Mucosa of descending colon (tissue), 3 donors: ENCODE measurements around the gene ZBTB20. TPM values are rescaled to one million over a fixed set of nuclear protein-coding genes. Genes with fewer than 3 reads are reported as not detected.

Experiments
- ATAC-seq: fragments of 200-7000 bp; cut with Tn5 transposase; one replicate; pipeline ENCODE4 v1.9.1; 2020; ENCODE audit warnings: mild to moderate bottlenecking, moderate library complexity
- DNase-seq, 3 donors: peaks; one replicate each; pipeline ENCODE4 v3.0.0-alpha.2; 2020
- H3K36me3 ChIP-seq: fragments of 200-600 bp; one replicate; pipeline ENCODE4 v1.8.0; 2021; ENCODE audit warnings: low read depth, mild to moderate bottlenecking
- H3K4me1 ChIP-seq: fragments of 200-600 bp; one replicate; pipeline ENCODE4 v1.8.0; 2021; ENCODE audit warnings: low read depth, mild to moderate bottlenecking
- H3K4me3 ChIP-seq: fragments of 200-600 bp; one replicate; pipeline ENCODE4 v1.8.0; 2021; ENCODE audit warnings: mild to moderate bottlenecking
- H3K9me3 ChIP-seq: fragments of 200-600 bp; one replicate; pipeline ENCODE4 v1.8.0; 2021; ENCODE audit warnings: mild to moderate bottlenecking
- intact Hi-C, 2 donors: fragments of 100-400 bp; cut with DNase I in 1 of 2; cut with micrococcal nuclease in 1 of 2; formaldehyde crosslinking; loops; one replicate each; pipeline versions ENCODE4 v1.11.0 to v1.11.1; 2022; cut with DNase I, micrococcal nuclease
- total RNA-seq, 3 donors: library from RNA; stranded (reverse); fragmentation: NEBNext Ultra II Directional in 2 of 3; extraction: Animal tissue kit (Norgen Biotek cat#: 25700) in 2 of 3; gene quantifications; one replicate each; pipeline versions ENCODE4 v1.2.1 to v1.2.4, GENCODE V29; 2021 to 2023
- TF ChIP-seq, protein P1 (sequence below): fragments of 200-600 bp; IDR thresholded peaks from one replicate; pipeline ENCODE4 v1.8.0; 2022; ENCODE audit warnings: antibody characterized with exemption, mild to moderate bottlenecking
- donor health status: DM: no; HTN: no; CAD: no; lungs with moderate emphysema.
- donor health status: DM: no; HTN: no; CAD: no.
- donor health status: DM: no; HTN: yes; CAD: no.

Gene ZBTB20
- total RNA-seq, 3 donors from 2014 or later, result 30.6 to 85.6 (median 37.3) TPM

DNA sequence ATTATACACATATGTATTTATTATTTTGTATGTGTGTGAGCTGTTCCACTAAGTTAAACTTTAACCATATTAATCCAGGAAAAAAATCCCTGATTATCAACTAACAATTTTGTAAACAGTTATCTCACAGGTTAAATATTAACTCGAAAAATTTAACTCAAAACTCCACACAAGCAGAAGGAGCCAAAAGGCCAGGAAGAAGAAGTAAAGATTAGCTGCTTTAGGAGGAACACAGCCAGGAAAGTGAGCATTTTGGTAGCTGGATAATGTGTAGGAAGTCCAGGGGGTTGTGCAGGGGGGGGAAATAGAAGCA lies 428.2 kb downstream of the ZBTB20 start:
- Histone ChIP-seq H3K9me3 (no peaks in the 10 kb centered on the region), H3K36me3 (no peaks in the 10 kb centered on the region), H3K4me1 (peaks cover 5% of the 10 kb centered on the region), H3K4me3 (no peak overlapping the region)
- ATAC-seq, result peak; percentile 43
- no peak for DNase-seq
- TF ChIP-seq, protein P1, sequence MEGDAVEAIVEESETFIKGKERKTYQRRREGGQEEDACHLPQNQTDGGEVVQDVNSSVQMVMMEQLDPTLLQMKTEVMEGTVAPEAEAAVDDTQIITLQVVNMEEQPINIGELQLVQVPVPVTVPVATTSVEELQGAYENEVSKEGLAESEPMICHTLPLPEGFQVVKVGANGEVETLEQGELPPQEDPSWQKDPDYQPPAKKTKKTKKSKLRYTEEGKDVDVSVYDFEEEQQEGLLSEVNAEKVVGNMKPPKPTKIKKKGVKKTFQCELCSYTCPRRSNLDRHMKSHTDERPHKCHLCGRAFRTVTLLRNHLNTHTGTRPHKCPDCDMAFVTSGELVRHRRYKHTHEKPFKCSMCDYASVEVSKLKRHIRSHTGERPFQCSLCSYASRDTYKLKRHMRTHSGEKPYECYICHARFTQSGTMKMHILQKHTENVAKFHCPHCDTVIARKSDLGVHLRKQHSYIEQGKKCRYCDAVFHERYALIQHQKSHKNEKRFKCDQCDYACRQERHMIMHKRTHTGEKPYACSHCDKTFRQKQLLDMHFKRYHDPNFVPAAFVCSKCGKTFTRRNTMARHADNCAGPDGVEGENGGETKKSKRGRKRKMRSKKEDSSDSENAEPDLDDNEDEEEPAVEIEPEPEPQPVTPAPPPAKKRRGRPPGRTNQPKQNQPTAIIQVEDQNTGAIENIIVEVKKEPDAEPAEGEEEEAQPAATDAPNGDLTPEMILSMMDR, result no peak
- intact Hi-C loops, result no loop called here

DNA sequence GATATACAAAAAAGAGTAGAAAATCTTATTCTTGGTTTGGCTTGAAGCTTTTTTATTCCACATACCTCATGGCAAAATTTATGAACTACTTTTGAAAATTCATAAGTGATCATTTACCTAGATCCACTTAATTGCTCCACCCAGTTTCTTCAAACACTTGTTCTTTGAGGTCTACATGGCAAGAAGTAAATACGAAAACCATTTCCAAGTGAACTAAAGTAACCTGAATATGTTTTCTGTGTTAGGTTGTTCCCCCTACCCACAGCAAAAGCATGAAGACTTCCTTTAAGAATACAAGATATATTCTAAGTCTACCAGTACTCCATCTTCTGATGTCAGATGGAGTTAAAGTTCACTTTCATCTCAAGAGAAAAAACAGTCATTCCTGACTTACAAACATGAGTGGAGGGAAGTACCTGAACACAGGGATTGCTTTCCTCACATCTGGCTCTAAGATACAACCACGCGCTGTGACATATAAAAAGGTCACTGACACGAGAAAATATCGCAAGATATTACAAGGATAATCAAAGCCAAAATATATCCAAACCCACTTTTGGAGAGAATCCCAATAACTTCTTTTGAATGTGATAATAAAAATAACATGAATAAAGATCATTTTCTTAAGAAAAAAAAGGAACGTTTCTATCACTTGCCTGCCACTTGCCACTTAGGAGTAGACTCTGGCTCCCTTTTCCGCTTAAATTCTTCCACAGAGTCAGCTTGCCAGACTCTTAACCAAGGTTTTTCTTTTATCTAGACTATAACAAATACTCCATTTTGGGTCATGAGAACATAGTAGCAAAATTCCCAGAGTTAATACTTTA lies 428.8 kb downstream of the ZBTB20 start:
- ATAC-seq (no peak), DNase-seq (no peak)
- Histone ChIP-seq H3K4me1 (peaks cover 5% of the 10 kb centered on the region), H3K36me3 (no peaks in the 10 kb centered on the region), H3K9me3 (no peaks in the 10 kb centered on the region), H3K4me3 (no peak overlapping the region)
- TF ChIP-seq, protein P1, result no peak
- intact Hi-C loops, result no loop called here

DNA sequence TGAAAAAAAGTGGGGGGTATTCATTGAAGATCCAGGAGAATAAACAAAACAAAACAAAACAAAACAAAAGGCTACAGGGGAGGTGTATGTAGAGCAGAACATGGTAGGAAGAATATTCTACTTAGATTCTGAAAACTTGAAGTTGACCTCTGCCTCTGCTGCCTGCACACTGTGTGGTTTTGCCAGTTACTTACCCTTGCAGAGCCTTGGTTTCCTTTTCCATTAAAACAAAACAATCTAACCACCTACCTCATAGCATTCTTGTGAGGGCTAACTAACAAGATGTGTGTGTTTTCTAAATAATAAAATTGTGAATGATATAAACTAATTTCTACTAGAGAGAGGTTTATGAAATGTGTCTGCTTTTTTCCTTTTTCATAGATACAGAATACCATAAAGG lies 430.2 kb downstream of the ZBTB20 start:
- TF ChIP-seq, protein P1, result no peak
- ATAC-seq (no peak), DNase-seq (no peak)
- no peaks in the 10 kb centered on the region for H3K9me3 ChIP-seq
- intact Hi-C loops, result no loop called here
- peaks cover 5% of the 10 kb centered on the region for H3K4me1 ChIP-seq
- no peaks in the 10 kb centered on the region for H3K36me3 ChIP-seq
- H3K4me3 ChIP-seq, result no peak overlapping the region

DNA sequence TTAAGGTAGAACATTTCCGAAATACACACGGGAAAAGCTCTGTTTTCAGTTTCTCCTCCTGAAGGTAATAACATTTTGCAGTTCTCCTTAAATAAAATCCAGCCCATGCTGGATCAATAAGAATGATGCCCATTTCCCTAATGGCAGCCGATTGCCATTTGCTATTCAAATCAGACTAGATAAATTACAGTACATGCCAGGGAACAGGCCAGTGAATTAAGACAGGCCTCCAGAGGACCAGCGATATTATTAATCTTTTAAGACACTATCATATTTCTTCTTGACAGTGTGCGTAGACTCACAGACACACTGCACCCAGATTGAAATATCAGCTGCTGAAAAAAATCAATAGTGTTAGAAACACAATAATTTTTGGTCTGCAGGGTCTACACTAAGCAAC lies 431.0 kb downstream of the ZBTB20 start:
- H3K9me3 ChIP-seq, result no peaks in the 10 kb centered on the region
- H3K36me3 ChIP-seq, result no peaks in the 10 kb centered on the region
- no peak for DNase-seq
- H3K4me1 ChIP-seq, result peaks cover 5% of the 10 kb centered on the region
- H3K4me3 ChIP-seq, result no peak overlapping the region
- TF ChIP-seq, protein P1, result no peak
- ATAC-seq, result no peak
- intact Hi-C loops, result no loop called here

DNA sequence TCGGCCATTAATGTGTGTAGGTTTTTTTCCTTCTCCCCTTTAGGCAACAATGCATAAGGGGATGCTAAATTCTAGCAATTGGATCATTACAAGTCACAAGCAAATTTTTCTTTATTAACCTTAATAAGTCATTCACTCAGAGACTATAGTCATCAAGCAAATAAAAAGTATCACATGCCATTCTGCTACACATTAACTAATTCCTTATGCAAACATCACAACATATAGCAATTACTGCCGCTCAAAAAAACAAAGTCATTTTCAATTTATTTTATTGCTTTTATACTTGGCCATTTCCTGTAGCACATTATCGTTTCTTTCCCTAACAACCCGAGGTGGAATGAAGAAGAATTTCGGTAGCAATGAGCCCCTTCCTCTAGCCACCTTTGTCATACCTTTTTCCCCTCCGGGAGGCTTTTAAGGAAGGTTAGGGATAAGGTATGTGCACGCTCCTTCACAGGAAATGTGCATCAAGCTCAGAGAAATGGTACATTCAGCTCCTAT lies 432.1 kb downstream of the ZBTB20 start:
- DNase-seq (no peak), ATAC-seq (peak; percentile 72)
- intact Hi-C loops, result no loop called here
- peaks cover 5% of the 10 kb centered on the region for H3K4me1 ChIP-seq
- no peaks in the 10 kb centered on the region for H3K9me3 ChIP-seq
- H3K36me3 ChIP-seq, result no peaks in the 10 kb centered on the region
- TF ChIP-seq, protein P1, result no peak
- no peak overlapping the region for H3K4me3 ChIP-seq
